HepG2 (cell line): Measurements from ENCODE around the gene GPR176. TPM values are rescaled to one million over a fixed set of nuclear protein-coding genes. Genes with fewer than 3 reads are reported as not detected.

Source experiments
- HNRNPL ChIP-seq: fragments of 200-400 bp; formaldehyde crosslinking; IDR thresholded peaks from 2 replicates; pipeline ENCODE4 v1.6.1; 2017; ENCODE audit warnings: mild to moderate bottlenecking, low read depth, low read length
- MTA1 ChIP-seq: sonication (generic); formaldehyde crosslinking; IDR thresholded peaks from 2 replicates; pipeline ENCODE4 v1.4.0; 2020; ENCODE audit warnings: missing genetic modification reagents, mild to moderate bottlenecking, borderline replicate concordance
- PITX1 ChIP-seq: sonication (generic); formaldehyde crosslinking; IDR thresholded peaks from 2 replicates; pipeline ENCODE4 v1.5.1; 2020; ENCODE audit warnings: mild to moderate bottlenecking, missing genetic modification reagents
- SMYD3 ChIP-seq: sonication (generic); formaldehyde crosslinking; IDR thresholded peaks from 2 replicates; pipeline ENCODE4 v1.8.1; 2023; ENCODE audit warnings: mild to moderate bottlenecking, missing genetic modification reagents
- TBX3 ChIP-seq: fragments of 450-650 bp; IDR thresholded peaks from 2 replicates; pipeline ENCODE4 v1.6.1; 2017; ENCODE audit warnings: antibody characterized with exemption, mild to moderate bottlenecking, inconsistent platforms, borderline replicate concordance
- ZFP62 ChIP-seq: sonication (generic); formaldehyde crosslinking; IDR thresholded peaks from 2 replicates; pipeline ENCODE4 v1.4.0; 2020; ENCODE audit warnings: missing genetic modification reagents
- ZHX1 ChIP-seq: sonication (generic); formaldehyde crosslinking; IDR thresholded peaks from 2 replicates; pipeline ENCODE4 v1.8.1; 2022; ENCODE audit warnings: low read depth, mild to moderate bottlenecking, missing genetic modification reagents
- ZNF207 ChIP-seq: fragments of 450-650 bp; IDR thresholded peaks from 2 replicates; pipeline ENCODE4 v1.6.1; 2016; ENCODE audit warnings: antibody characterized with exemption, borderline replicate concordance
- ZNF704 ChIP-seq: sonication (generic); formaldehyde crosslinking; IDR thresholded peaks from 2 replicates; pipeline ENCODE4 v1.8.1; 2023; ENCODE audit warnings: mild to moderate bottlenecking, inconsistent platforms, moderate library complexity, missing genetic modification reagents, borderline replicate concordance
- ZSCAN5A ChIP-seq: sonication (generic); formaldehyde crosslinking; IDR thresholded peaks from 2 replicates; pipeline ENCODE4 v1.8.0; 2022; ENCODE audit warnings: mild to moderate bottlenecking, missing genetic modification reagents, borderline replicate concordance
- ZXDC ChIP-seq: sonication (generic); formaldehyde crosslinking; IDR thresholded peaks from 2 replicates; pipeline ENCODE4 v1.5.0; 2020; ENCODE audit warnings: mild to moderate bottlenecking, missing genetic modification reagents
- polyA plus RNA-seq, 8 experiments: library from polyadenylated mRNA; depleted of rRNA in 3 of 8; stranded (reverse) in 7 of 8; unstranded in 1 of 8; fragments of >200 nt; fragmentation: Illumina TruSeq in 4 of 8; extraction: Trizol in 4 of 8; gene quantifications; 2 replicates each; pipeline versions ENCODE4 v1.2.1 to v1.2.3, GENCODE V29; 2011 to 2016; ENCODE audit warnings: low read depth in 4 of 8, missing spikeins in 1 of 8, mixed read lengths in 1 of 8; ENCODE audit not compliant: insufficient read depth in 1 of 8
- total RNA-seq, 5 experiments: library from RNA; depleted of rRNA; stranded (reverse); fragments of >200 nt; fragmentation: Illumina TruSeq; extraction: Trizol; gene quantifications; 2 replicates each; pipeline ENCODE4 v1.2.3, GENCODE V29; 2016; ENCODE audit warnings: low read depth in 1 of 5

Gene GPR176
- total and polyA plus RNA-seq, 2 of the 13 experiments (the other 11 are each of a cell fraction or from before 2014, with no cell fraction given), result 0.11 to 0.20 TPM

- TF ChIP-seq ZXDC (no peak), ZSCAN5A (CRISPR knock-in tag) (no peak), PITX1 (CRISPR knock-in tag) (no peak), MTA1 (no peak), ZNF207 (no peak), ZFP62 (CRISPR knock-in tag) (no peak), HNRNPL (no peak), ZHX1 (CRISPR knock-in tag) (no peak), TBX3 (no peak), ZNF704 (CRISPR knock-in tag) (no peak), SMYD3 (CRISPR knock-in tag) (no peak)
These were observed 46.1 kb downstream of the GPR176 start (continued) for GRCh38 chr15:39873978-39874377.
